ELF-1 (cell line): ENCODE data around the gene IRF2BPL.
"Not testable (repeated sequence)": the region's sequence is repeated elsewhere in the genome, so short reads cannot be mapped to it uniquely, and the experiment has no call there.

Experiments used
- DNase-seq: peaks from one replicate; pipeline ENCODE4 v3.0.0-alpha.2; 2016; ENCODE audit warnings: low read depth, low spot score

The IRF2BPL gene

DNA sequence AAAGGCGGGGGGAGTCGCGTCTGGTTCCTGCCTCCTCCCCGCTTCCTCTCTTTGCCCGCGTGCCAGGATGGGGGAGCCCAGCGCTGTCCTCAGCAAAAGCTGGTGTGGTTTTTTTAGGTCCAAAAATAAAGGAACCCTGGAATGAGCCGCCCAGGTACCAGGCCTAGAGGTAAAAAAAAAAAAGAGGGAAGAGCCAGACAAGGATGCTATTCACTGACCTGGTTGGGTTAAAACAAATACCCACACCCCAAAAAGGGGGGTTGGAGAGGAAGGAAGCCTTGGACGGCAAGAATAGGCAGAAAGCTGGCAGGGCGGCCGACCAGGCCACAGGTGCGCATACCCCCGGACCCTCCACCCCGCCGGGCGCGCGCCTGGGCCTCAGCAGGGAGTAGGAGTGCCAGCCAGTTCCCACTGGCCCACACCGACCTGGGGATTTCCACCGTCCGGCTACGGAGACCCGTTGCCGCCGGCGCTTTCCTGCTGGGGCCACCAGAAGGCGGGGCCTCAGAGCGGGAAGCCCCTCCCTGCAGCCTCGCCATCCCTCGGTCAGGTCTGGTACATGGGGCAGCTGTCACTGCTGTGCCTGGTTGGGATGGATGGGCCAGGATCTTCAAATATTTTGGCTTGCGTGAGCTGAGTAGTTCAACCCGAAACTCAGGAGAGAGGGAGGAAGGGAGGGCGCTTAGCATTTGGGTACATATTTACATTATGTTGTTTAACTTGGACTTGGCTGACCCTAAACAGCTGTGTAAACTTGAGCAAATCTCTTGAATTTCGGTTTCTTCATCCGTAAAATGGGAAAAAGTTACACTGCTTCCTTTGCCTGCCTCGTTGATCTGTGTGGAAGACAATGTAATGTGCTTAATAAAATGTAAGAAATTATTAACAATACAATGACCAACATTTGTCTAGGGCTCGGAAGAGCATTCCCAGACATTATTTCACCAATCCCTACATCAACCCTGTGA lies 5.4 kb upstream of the IRF2BPL start:
- peak; percentile 95 for DNase-seq

DNA sequence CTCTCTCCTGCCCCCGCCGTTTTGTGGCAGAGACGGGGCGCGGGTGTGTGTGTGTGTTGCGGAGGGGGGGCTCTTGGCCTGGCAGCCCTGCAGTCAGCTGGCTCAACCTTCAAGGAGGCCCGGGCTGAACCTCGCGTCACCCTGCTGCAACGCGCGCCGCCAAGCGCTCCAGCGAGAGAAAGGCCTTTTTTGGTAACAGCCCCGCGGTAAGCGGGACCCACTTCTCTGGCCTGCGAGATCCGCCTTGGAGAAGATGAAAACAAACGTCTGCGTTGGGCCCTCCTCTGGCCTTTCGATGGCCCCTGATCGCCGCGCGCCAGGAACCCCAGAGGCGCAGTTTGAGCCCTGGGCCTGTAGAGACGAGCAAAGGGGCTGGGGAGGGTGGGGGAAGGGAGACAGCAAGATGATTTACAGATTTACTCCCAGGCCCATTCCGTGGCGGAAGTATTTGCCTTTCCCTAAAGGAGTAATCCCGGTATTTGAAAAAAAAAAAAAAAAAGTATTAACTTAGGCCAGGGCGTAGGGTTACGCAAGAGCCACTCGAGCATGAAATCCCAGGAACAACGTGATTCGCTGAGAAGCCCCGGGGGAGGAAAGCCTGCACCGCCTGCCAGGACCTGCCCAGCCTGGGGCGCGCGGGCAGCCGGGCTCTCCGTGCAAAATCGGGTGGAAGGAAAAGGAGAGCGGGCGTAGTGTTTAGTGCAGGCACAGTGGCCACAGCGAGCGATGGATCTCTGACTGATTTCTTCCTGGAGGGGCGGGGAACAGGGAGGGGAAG lies 4.5 kb upstream of the IRF2BPL start:
- DNase-seq, result peak; percentile 92

DNA sequence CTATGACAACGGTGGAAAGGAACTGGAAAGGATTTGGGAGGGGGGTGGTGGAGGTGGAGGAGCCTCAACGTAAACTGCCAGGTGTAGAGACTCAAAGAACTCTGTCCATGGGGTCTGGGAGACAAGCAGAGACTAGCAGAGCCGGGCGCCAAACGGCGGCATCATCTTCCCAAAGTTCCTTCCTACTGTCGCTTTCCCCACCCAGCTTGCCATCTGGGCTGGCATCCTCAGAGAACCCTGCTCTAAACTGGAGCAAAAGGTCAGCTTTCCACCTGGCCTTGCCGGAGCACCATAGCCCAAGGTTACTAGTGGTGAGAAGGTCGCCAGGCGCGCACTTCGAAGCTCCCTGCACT lies 4.0 kb upstream of the IRF2BPL start:
- DNase-seq, result no peak

DNA sequence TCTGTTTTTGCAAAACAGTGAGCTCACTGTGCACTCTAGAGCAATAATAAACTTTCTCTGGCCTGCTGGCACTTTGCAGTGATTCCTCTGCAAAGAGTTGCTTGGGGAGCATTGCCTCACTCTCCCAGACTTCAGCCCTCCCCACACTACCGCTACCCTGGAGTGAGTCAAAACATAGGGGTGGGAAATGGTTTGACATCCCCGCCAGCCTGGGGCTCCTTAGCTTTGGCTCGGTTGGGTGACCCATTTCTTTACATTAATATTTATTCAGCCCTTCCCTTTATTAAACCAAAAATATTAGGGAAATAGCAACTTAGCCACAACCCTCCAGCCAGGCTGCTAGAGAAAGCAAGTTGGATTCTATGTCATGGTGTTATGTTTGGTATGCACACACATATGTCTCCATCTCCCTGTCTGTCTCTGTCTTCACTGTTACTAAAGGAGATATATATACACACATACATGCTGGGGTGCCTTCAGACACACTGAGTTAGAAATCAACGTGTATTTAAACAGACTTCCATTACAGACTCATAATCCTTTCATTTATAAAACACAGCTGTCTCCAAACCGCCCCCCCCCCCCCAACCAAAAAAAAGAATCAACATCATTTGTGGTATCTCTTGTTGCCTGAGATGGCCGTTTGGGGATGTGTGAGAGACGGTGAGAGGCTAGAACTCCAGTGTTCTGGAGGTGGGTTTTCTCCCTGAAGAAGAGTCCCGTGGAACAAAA lies 3.4 kb upstream of the IRF2BPL start:
- no peak for DNase-seq

DNA sequence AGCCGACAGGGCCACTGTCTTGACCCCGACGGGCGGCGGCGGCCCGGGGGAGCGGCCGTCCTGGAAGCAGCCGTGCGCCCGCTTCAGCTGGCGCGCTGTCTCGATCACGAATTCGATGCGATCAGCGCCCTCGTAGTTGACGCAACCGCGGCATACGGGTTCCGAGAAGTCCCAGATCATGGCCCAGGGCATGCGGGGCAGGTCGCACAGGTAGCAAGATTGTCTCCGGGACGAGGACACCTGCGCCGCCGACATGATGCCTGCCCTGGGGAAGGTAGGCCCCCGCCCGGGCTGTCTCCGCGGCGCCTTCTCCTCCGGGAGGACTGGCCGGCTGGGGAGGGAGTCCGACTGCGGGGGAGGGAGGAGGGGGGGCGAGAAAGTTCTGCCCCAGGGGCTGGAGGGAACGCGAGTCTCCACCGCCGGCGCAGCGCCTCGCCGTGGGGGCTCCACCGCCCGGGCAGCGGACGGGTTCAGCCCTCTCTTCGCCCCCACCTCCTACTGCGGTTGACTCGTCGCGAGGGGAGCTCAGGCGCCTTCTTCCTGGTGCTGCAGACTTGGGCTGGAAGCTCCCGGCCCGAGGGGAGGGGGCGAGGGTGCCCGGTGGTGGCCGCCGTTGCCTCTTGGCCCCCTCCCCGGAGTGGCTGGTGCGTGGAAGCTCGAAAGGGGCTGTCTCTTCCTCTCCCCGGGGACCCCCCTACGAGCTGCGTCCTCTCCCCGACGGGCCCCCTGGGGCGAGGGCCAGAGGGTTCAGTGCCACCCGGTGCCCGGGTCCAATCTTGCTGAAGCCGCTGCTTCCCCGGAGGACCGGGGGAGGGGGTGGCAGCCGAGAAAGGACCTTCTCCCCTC lies 747 bp downstream of the IRF2BPL start:
- DNase-seq, result peak; percentile 54

DNA sequence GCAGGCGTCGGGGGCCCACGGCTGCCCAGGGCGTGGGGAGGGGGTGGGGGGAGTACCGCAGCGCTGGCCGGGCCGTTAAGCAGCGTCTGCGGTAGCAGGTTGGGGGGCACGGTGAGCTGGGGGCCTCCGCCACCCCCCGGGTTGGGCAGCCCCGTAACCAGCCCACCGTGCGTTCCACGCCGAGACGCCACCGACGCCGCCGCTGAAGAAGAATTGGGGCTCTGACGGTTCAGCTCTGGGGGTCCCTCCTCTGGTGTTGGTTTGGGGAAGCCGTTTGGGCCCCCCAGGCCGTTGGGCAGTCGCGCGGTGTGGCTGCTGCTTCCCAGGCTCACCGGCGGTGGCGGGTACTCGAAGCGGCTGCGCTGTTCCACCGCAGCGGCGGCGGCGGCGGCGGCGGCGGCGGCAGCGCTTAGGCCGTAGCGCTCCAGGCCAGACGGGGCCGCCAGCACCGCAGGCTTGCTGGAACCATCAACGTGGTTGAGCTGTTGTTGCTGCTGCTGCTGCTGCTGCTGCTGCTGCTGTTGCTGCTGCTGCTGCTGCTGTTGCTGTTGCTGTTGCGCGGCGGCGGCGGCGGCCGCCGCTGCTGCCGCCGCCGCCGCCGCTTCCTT lies 1.5 kb downstream of the IRF2BPL start:
- DNase-seq, result peak; percentile 66

DNA sequence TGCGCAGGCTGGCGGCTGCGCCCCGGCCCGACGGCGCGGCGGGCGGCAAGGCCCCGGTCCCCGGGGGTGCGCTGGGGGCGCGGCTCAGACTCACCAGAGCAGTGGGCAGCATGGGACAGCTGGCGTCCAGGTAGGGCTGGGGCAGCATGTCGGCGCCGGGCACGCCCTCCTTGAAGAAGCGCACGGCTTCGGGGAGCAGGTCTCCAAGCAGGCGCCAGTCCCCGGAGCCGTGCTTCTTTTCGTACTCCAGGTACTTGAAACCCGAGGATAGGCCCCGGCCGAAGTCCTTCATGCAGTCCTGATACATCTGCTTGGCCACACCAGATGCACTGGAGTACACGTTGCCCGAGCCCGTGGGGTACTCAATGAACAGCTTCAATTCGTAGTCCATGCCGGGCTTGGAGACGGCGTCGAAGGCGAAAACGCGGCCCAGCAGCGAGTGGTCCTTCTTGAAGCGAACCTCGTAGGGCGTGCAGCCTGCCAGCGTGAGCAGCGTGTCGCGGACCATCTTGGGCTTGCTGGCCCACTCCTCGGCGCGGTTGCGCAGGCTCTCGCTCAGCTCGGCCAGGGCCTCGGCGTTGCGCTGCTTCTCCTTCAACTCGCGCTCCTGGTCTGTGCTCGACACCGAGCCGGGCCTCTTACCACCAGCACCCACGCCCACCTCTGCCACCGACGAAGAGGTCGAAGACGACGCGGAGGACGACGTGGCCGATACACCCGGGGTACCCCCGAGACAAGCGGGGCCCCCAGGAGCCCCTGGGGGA lies 2.2 kb downstream of the IRF2BPL start:
- DNase-seq, result no peak

DNA sequence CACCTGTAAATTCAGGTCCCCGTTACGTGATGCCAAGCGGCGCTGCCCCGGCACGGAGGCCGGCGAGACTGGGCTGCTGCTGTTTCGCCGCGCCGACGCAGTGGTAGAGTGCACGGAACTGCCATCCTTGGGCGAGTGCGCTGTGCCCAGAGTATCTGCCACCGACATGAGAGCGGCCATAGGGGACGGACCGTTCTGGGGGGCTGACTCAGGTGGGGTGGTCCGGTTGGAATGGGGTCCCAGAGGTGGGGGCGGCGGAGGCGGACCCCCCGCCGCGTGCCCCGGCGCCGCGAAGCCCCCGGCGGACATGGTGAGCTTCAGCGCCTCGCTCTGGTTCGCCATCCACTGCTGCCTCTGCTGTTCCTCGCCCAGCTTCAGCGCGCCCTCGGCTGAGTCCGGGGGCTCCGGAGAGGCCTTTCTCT lies 2.8 kb downstream of the IRF2BPL start:
- DNase-seq, result no peak

DNA sequence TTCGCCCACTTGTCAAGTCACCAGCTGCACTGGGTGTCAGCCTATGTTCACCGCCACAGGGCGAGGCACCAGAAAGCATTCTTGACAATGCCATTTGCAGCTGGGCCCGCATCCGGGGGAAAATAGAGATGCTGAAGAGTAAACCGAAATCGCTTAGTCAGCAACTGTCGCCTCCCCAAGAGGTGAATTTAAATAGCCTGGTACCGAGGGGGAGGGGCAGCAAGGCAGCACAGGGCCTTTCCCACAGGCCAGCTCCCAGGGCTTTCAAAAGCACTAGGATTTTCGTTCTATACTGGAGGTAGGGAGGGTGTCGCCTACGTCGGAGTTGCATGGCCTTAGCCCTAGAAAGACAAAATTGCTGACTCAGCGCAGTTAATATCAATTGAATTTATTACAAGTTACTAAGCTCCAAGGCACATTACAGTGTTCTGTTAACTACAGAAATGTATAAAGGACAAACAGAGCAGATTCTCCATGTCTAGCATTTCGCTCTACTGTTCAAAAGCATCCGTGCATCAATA lies 4.3 kb downstream of the IRF2BPL start:
- peak; percentile 88 for DNase-seq

DNA sequence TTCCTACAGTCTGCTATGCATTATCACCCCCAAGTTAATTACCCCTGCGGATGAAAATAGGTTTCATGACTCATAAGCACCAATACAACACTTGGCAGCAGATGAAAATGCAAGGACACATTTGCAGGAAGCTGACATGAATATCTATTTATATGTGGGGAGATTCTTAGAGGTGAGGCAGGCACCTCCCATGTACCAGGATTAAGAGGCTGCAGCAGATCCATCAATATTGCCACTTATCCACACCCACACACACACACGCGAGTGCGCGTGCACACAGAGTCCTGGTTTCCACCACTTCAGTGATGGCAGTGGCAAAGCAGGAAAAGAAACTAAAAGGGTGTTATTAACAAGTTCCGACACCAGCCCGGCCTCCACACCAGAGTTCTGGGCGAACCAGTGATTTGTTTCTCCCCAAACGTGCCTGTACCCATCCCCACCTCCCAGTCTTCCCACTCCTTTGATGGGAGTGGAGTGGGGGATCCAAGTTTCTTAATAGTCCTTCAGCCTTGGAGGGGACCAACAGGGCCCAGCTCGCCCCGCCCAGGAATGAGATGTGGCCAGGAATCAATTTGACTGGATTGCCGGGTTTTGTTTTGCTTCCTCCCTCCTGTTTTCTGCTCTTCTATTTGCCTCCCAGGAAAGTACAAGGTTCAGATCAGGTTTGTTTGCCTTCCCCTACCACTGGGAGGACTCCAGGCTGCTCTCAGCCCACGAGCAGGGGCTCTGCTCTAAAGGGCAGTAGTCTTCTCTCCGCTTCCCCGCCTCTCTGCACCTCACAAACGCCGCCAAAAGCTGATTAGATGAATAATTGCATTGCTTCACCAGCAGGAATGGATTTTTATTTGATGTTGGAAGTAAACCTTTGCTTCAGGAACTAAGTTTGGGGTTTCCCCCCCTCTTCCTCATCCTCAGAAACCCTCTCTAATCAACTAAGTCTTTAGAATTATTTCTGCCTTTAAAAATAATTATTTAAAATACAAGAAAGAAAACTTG lies 5.2 kb downstream of the IRF2BPL start:
- DNase-seq, result peak; percentile 77

DNA sequence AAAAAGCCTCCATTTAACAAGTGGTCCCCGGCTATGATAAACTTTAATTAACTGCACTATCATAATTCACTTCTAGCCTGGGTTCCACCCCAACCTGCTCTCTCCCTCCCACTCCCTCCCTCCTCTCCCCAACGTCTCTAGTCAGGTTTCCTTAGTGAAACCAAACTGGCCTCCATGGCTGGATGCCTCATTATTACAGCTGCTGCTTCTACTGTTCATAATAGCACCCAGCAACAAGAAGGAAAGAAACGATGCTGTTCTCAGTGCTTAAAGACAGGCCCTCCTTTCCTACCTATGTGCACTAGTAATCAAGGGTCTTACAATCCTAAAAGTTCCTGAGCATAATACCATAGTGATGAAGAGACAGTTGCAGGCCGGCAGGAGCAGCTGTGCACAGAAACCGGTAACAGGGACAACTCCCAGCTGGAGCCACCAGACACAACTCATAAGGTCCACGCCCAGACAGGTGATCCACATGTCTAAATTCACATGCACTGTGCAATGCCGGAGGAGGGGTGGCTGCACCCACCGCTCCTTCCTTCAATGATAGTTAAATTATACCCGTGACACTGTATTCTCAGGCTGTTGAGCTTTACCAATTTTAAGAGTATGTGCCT lies 6.2 kb downstream of the IRF2BPL start:
- DNase-seq, result no peak

DNA sequence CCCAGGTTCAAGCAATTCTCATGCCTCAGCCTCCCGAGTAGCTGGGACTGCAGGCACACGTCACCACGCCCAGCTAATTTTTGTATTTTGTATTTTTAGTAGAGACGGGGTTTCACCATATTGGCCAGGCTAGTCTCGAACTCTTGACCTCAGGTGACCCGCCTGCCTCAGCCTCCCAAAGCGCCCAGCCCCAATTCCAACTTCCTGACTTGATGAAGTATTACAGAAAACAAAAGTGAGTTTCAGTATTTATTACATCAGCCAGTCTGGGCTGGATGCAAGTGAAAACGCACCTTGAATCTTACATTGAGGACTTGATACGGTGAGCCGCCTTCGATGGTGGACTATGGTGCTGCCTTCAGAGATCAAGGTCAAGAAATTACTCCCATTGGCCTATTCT lies 7.1 kb downstream of the IRF2BPL start:
- not testable (repeated sequence) for DNase-seq

DNA sequence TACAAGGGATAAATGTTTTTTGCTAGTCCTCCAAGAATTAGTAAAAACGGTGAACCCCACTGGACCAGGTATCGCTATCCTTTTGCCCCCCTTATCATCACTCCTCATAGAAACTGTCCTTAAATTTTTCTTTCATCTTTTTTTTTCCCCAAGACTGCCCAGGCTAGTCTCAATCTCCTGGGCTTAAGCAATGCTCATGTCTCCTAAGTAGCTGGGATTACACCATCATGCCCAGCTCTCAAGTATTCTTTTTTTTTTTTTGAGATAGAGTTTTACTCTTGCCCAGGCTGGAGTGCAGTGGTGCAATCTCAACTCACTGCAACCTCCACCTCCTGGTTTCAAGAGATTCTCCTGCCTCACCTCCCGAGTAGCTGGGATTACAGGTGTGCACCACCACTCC lies 9.7 kb downstream of the IRF2BPL start:
- no peak for DNase-seq

DNA sequence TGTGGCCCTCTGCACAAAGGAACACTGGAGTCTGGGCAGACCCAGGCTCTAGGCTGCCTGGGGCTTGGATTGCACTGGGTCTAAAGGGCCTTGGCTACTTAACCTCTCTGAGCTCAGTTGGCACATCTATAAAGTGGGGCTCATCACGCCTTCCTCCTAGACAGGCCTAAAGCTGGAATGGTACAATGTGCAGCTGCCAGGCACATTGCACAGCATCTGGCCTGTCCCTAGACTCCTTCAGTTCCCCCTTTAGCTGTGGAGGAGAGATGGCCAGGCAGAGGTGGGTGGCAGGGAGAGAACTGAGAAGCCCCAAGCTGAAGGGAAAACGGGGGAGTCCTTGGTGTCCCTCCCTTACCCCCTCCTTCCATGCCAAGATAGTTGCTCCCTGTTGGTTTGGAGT lies 10.8 kb downstream of the IRF2BPL start:
- DNase-seq, result no peak

DNA sequence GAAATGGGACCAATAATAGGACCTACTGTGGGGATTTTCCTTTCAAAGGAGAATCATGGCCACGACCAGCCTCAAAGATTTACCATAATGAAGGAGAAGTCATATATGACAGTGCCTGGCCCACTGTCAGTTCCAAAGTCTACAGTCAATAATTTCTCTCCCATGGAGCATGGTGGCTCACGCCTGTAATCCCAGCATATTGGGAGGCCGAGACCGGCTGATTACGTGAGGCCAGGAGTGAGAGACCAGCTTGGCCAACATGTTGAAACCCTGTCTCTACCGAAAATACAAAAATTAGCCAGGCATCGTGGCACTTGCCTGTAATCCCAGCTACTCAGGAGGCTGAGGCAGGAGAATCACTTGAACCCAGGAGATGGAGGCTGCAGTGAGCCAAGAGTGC lies 13.8 kb downstream of the IRF2BPL start:
- no peak for DNase-seq

DNA sequence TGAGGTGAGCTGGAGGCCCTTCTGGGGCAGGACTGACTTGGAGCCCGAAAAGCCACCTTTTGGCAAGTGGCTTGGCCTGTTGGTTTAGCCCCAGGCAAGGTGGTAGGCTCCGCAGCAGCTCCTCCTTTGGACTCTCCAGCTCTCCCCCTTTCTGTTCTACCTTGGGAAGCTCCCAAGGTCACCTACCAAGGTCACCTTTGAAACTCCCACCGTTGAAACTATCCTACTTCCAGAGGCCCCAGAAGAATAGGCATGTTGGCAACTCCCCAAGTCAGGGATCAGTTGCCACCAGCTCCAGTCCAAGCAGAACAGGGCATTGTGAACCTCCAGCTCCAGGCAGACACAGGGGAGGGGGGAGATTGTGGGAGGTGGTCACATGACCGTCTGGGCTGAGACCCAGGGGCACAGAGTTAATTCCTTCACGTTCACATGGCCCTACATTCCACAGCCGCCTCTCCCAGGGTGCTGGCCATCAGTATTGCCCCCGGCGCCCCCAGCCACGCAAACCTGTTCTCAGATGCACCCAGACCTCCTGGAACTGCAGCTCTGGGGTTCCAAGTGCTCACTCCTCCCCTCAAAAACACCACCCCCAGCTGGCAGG lies 14.4 kb downstream of the IRF2BPL start:
- DNase-seq, result peak; percentile 92

DNA sequence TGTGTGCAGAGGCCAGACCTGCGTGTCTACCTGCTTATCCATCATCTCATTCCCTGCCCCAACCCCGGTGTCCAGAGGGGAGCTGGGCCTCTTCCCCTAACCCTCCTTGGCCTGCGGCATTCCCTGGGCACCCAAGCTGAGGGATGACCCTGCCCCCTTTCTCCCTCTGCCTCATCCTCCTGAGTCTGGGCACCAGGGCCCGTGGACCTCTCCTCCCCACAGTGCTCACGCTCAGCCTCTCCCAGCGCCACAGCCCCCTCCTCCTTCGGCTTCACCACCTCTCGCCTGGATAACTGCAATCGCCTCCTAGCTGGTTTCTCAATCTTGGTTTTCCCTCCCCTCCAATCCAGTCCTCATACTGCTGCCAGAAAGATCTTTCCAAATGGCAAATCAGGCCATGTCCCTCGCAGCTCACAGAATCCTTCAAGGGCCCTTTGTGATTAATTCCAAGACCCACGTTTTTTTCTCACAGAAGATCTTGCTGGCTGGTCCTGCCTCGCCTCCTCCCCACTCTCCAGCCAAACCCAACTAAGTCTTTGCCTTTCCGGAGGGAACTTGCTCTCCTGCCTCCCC lies 16.2 kb downstream of the IRF2BPL start:
- DNase-seq, result no peak
